ENCODE results near the gene LNP1. TPM values are rescaled to one million over a fixed set of nuclear protein-coding genes. Genes with fewer than 3 reads are reported as not detected.

The LNP1 gene
- total RNA-seq, 2 donors from 2014 or later, result 4.3 to 7.9 TPM

DNA sequence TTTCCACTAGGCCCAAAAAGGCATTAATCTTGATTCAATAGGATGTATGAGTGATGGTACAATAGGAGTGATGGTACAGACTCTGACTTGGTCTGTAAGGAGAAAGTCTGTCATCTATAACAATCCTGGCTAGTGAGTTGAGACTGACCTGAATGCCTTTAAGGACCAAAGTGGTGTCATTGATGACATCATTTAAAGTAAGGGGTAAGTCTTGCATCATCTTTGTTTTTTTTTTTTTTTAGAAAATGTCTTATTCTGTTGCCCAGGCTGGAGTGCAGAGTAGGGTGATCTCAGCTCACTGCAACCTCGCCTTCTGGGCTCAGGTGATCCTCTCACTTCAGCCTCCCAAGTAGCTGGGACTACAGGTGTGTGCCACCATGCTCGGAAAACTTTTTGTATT, 85.5 kb downstream of the LNP1 start:
- TF ChIP-seq, protein P1, sequence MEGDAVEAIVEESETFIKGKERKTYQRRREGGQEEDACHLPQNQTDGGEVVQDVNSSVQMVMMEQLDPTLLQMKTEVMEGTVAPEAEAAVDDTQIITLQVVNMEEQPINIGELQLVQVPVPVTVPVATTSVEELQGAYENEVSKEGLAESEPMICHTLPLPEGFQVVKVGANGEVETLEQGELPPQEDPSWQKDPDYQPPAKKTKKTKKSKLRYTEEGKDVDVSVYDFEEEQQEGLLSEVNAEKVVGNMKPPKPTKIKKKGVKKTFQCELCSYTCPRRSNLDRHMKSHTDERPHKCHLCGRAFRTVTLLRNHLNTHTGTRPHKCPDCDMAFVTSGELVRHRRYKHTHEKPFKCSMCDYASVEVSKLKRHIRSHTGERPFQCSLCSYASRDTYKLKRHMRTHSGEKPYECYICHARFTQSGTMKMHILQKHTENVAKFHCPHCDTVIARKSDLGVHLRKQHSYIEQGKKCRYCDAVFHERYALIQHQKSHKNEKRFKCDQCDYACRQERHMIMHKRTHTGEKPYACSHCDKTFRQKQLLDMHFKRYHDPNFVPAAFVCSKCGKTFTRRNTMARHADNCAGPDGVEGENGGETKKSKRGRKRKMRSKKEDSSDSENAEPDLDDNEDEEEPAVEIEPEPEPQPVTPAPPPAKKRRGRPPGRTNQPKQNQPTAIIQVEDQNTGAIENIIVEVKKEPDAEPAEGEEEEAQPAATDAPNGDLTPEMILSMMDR (conservative IDR thresholded peaks at IDR 0.05), result no peak
- Mint-ChIP-seq H3K4me1 (peaks cover 17% of the 10 kb centered on the region), H3K27me3 (ENCODE audit: insufficient read depth) (peaks cover 43% of the 10 kb centered on the region), H3K36me3 (ENCODE audit: low read depth) (no peaks in the 10 kb centered on the region), H3K27ac (no peak overlapping the region), H3K9me3 (peaks cover 3% of the 10 kb centered on the region), H3K4me3 (no peak overlapping the region)
- H3K4me1 ChIP-seq (ENCODE audit: control insufficient read depth, insufficient read depth, low read length), result peaks cover 4% of the 10 kb centered on the region
- H3K27me3 ChIP-seq (ENCODE audit: control insufficient read depth, insufficient read depth, low read length, poor library complexity, severe bottlenecking), result no peaks in the 10 kb centered on the region
- H3K4me3 ChIP-seq (ENCODE audit: low read length), result no peak overlapping the region
- no peaks in the 10 kb centered on the region for H3K9me3 ChIP-seq (ENCODE audit: control insufficient read depth, low read length)
- WGBS, 2 experiments (ENCODE audit: insufficient coverage in 1 of 2, insufficient read length in 1 of 2), result 94 to 100% methylated on average over 2 of the region's 2 CpGs
- no peak overlapping the region for H3K27ac ChIP-seq (ENCODE audit: low read depth, low read length)
- H3K9ac ChIP-seq (ENCODE audit: extremely low read depth, low read length, poor library complexity, severe bottlenecking), result no peak overlapping the region
- DNase-seq, result no peak
- H3K36me3 ChIP-seq (ENCODE audit: control insufficient read depth, insufficient read depth, low read length), result no peaks in the 10 kb centered on the region

DNA sequence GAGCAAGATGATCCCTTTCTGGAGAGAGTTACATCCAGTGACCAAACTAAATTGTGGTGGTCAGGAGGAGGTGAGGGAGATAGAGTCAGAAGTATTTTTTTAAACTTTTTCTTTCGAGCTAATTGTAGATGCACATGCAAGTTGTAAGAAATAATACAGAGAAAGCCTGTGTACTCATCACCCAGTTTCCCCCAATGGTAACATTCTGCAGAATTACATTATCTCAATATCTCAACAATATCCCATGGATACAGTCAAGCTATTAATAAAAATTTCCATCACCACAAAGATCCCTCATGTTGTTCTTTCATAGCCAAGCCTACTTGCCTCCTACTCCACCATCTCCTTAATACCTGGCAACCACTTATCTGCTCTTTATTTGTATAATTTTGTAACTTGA, 87.8 kb downstream of the LNP1 start:
- H3K4me3 ChIP-seq (ENCODE audit: low read length), result no peak overlapping the region
- H3K27ac ChIP-seq (ENCODE audit: low read depth, low read length), result no peak overlapping the region
- TF ChIP-seq, protein P1 (conservative IDR thresholded peaks at IDR 0.05), result no peak
- H3K4me3 Mint-ChIP-seq, result no peak overlapping the region
- H3K36me3 Mint-ChIP-seq (ENCODE audit: low read depth), result no peaks in the 10 kb centered on the region
- H3K9ac ChIP-seq (ENCODE audit: extremely low read depth, low read length, poor library complexity, severe bottlenecking), result no peak overlapping the region
- DNase-seq, result no peak
- no peaks in the 10 kb centered on the region for H3K36me3 ChIP-seq (ENCODE audit: control insufficient read depth, insufficient read depth, low read length)
- peaks cover 37% of the 10 kb centered on the region for H3K27me3 Mint-ChIP-seq (ENCODE audit: insufficient read depth)
- no peak overlapping the region for H3K27ac Mint-ChIP-seq
- 91% methylated on average over 1 of the region's 1 CpG; no CpG with 5 or more reads in 1 of the 2 experiments for WGBS, 2 experiments (ENCODE audit: insufficient coverage in 1 of 2, insufficient read length in 1 of 2)
- peaks cover 8% of the 10 kb centered on the region for H3K4me1 Mint-ChIP-seq
- peaks cover 3% of the 10 kb centered on the region for H3K9me3 Mint-ChIP-seq
- H3K4me1 ChIP-seq (ENCODE audit: control insufficient read depth, insufficient read depth, low read length), result no peaks in the 10 kb centered on the region
- no peaks in the 10 kb centered on the region for H3K9me3 ChIP-seq (ENCODE audit: control insufficient read depth, low read length)
- no peaks in the 10 kb centered on the region for H3K27me3 ChIP-seq (ENCODE audit: control insufficient read depth, insufficient read depth, low read length, poor library complexity, severe bottlenecking)

DNA sequence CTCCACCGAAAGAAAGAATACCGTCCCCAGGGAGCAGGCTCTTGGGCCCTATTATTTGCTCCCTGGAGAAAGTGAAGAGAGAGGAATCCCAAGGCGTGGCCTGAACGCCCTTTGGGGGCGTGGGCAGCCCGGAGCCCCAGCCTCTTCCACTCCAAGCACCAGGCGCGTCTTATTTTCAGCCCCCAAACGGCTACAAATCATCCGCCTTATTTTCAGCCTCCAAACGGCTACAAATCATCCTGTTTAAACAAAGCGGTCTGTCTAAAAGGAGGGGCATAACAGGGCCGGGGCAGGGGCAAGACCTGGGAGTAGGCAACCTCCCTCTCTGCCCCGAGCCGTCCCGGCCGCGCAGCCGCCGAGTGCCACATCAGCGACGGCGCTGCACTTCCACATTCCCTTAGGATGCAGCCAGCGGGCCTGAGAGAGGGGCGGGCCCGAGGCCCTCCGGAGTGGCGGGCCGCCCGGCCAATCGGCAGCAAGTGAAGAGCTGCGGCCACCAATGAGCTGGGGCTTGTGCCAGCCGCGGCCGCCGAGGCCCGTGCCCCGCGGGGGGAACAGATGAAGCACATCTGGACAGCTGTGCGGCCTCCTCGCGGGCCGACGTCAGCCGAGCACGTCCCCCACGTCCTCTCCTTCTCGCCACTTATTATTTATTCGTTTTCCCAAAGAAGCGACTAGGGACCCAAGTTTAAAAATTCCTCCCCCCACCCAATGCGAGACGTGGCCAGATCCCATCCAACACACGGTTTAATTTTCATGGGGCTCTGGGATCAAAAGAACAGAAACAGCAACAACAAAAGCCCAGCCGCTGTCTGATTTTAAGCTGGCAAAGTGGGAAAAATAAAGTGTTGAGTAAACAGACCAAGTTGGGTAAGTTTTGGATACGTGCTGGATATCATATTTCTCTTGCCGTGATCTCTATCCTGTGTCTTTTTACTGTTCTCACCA, 91.0 kb downstream of the LNP1 start, which contains the start of gene TMEM45A:
TMEM45A (plus strand) TSS at position 561 of the 948 bp plus-strand sequence. CDS start 62,593 bp downstream, outside the sequence.
- Histone ChIP-seq H3K27ac (ENCODE audit: low read depth, low read length) (peak within 1 kb of the TSS; percentile 65), H3K4me1 (ENCODE audit: control insufficient read depth, insufficient read depth, low read length) (no peaks in the 10 kb centered on the region), H3K9ac (ENCODE audit: extremely low read depth, low read length, poor library complexity, severe bottlenecking) (peak within 1 kb of the TSS; percentile 76), H3K27me3 (ENCODE audit: control insufficient read depth, insufficient read depth, low read length, poor library complexity, severe bottlenecking) (no peaks in the 10 kb centered on the region), H3K9me3 (ENCODE audit: control insufficient read depth, low read length) (no peaks in the 10 kb centered on the region), H3K36me3 (ENCODE audit: control insufficient read depth, insufficient read depth, low read length) (no peaks in the 10 kb centered on the region), H3K4me3 (ENCODE audit: low read length) (peak within 1 kb of the TSS; percentile 94)
- 2 to 3% methylated on average over 34 to 56 of the region's 56 CpGs for WGBS, 2 experiments (ENCODE audit: insufficient coverage in 1 of 2, insufficient read length in 1 of 2)
- peaks cover 3% of the 10 kb centered on the region for H3K4me1 Mint-ChIP-seq
- no peaks in the 10 kb centered on the region for H3K36me3 Mint-ChIP-seq (ENCODE audit: low read depth)
- peaks cover 31% of the 10 kb centered on the region for H3K27me3 Mint-ChIP-seq (ENCODE audit: insufficient read depth)
- peaks cover 3% of the 10 kb centered on the region for H3K9me3 Mint-ChIP-seq
- H3K4me3 Mint-ChIP-seq, result peak within 1 kb of the TSS; percentile 81
- DNase-seq, result peak; percentile 99
- peak within 1 kb of the TSS; percentile 96 for H3K27ac Mint-ChIP-seq
- TF ChIP-seq, protein P1 (conservative IDR thresholded peaks at IDR 0.05), result no peak

Data from endodermal cell (in vitro differentiated cells).